TTC549 (cell line): ENCODE results near the gene ZNF516.

ENCODE experiments used
- FAIRE-seq: peaks from 2 replicates; lab custom pipeline; 2012; peaks lifted over from hg19 to GRCh38; lab: Jason Lieb, UNC

Gene ZNF516

GRCh38 chr18:76467371-76468190 lies 27.5 kb downstream of the ZNF516 start:
- no peak for FAIRE-seq

- FAIRE-seq, result no peak
Measured at GRCh38 chr18:76466410-76466991, 28.5 kb downstream of the ZNF516 start.

- no peak for FAIRE-seq
Measured at GRCh38 chr18:76465630-76466409, 29.2 kb downstream of the ZNF516 start.

- no peak for FAIRE-seq
Measured at GRCh38 chr18:76464281-76465259, 30.5 kb downstream of the ZNF516 start.

GRCh38 chr18:76463872-76464271 lies 31.2 kb downstream of the ZNF516 start:
- no peak for FAIRE-seq

GRCh38 chr18:76463358-76463757 lies 31.7 kb downstream of the ZNF516 start:
- no peak for FAIRE-seq

GRCh38 chr18:76462326-76462694 lies 32.7 kb downstream of the ZNF516 start:
- no peak for FAIRE-seq

GRCh38 chr18:76461692-76462325 lies 33.2 kb downstream of the ZNF516 start:
- no peak for FAIRE-seq

- FAIRE-seq, result no peak
Measured at GRCh38 chr18:76461148-76461547, 33.9 kb downstream of the ZNF516 start.

- FAIRE-seq, result no peak
Measured at GRCh38 chr18:76460482-76460881, 34.6 kb downstream of the ZNF516 start.

GRCh38 chr18:76459687-76460350 lies 35.2 kb downstream of the ZNF516 start:
- FAIRE-seq, result no peak

GRCh38 chr18:76459312-76459686 lies 35.7 kb downstream of the ZNF516 start:
- no peak for FAIRE-seq

GRCh38 chr18:76458522-76459311 lies 36.3 kb downstream of the ZNF516 start:
- no peak for FAIRE-seq

- no peak for FAIRE-seq
Measured at GRCh38 chr18:76457957-76458356, 37.1 kb downstream of the ZNF516 start.

- FAIRE-seq, result no peak
Measured at GRCh38 chr18:76457475-76457874, 37.6 kb downstream of the ZNF516 start.

- FAIRE-seq, result no peak
Measured at GRCh38 chr18:76456823-76457222, 38.2 kb downstream of the ZNF516 start.

- FAIRE-seq, result no peak
Measured at GRCh38 chr18:76456018-76456750, 38.9 kb downstream of the ZNF516 start.

- FAIRE-seq, result no peak
Measured at GRCh38 chr18:76455003-76455676, 39.9 kb downstream of the ZNF516 start.

GRCh38 chr18:76454418-76454817 lies 40.6 kb downstream of the ZNF516 start:
- no peak for FAIRE-seq
